ENCODE results near the gene LRRC17. TPM values are rescaled to one million over a fixed set of nuclear protein-coding genes. Genes with fewer than 3 reads are reported as not detected.

LRRC17 gene
- 0.63 and 2.8 TPM in 2 replicates for polyA plus RNA-seq

GRCh38 chr7:102912742-102913141, at the start of gene LRRC17:
LRRC17 (plus strand) TSS chr7:102913000; CDS start chr7:102933914, 20,914 bp downstream.

Other genes with a start within 250 kb of the LRRC17 start
- 0.27 and 0.56 TPM in 2 replicates for gene POLR2J2, start 241.3 kb upstream of the LRRC17 start, polyA plus RNA-seq
- 11.2 and 18.1 TPM in 2 replicates for gene FAM185A, start 164.0 kb upstream of the LRRC17 start, polyA plus RNA-seq
- 0.82 and 2.5 TPM in 2 replicates for gene FBXL13, start 161.8 kb downstream of the LRRC17 start, polyA plus RNA-seq
- gene ARMC10, start 162.1 kb downstream of the LRRC17 start, polyA plus RNA-seq = 30.5 and 39.4 TPM in 2 replicates
- 38.2 and 52.6 TPM in 2 replicates for gene NAPEPLD, start 236.1 kb downstream of the LRRC17 start, polyA plus RNA-seq

Data from Purkinje cell (primary cell).